Measurements from ENCODE around the gene PRH1. TPM values are rescaled to one million over a fixed set of nuclear protein-coding genes. Genes with fewer than 3 reads are reported as not detected.

Gene PRH1
- total RNA-seq, 4 donors from 2014 or later: 5.3 to 38.5 (median 11.6) TPM

- WGBS, 2 donors: 100% methylated on average over 1 of the region's 1 CpG
- Histone ChIP-seq H3K4me1 (no peaks in the 10 kb centered on the region), H3K36me3 (no peaks in the 10 kb centered on the region), H3K27ac (no peak within 1 kb of the TSS), H3K27me3 (no peaks in the 10 kb centered on the region), H3K4me3 (no peak within 1 kb of the TSS), H3K9me3 (peaks cover 0 to 12% (median 0%) of the 10 kb centered on the region in 3 donors)
- intact Hi-C loops (cut with DNase I): no loop called here
- TF ChIP-seq, protein P1, sequence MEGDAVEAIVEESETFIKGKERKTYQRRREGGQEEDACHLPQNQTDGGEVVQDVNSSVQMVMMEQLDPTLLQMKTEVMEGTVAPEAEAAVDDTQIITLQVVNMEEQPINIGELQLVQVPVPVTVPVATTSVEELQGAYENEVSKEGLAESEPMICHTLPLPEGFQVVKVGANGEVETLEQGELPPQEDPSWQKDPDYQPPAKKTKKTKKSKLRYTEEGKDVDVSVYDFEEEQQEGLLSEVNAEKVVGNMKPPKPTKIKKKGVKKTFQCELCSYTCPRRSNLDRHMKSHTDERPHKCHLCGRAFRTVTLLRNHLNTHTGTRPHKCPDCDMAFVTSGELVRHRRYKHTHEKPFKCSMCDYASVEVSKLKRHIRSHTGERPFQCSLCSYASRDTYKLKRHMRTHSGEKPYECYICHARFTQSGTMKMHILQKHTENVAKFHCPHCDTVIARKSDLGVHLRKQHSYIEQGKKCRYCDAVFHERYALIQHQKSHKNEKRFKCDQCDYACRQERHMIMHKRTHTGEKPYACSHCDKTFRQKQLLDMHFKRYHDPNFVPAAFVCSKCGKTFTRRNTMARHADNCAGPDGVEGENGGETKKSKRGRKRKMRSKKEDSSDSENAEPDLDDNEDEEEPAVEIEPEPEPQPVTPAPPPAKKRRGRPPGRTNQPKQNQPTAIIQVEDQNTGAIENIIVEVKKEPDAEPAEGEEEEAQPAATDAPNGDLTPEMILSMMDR (IDR thresholded peaks at IDR 0.05): no peak
- DNase-seq: no peak
Observed at GRCh38 chr12:10909462-10909861, 25.4 kb upstream of the PRH1 start, which contains the start of gene TAS2R13. Gene TAS2R13, minus strand, starts transcription at chr12:10909562. Its CDS starts 264 bp downstream, at chr12:10909298.

DNA sequence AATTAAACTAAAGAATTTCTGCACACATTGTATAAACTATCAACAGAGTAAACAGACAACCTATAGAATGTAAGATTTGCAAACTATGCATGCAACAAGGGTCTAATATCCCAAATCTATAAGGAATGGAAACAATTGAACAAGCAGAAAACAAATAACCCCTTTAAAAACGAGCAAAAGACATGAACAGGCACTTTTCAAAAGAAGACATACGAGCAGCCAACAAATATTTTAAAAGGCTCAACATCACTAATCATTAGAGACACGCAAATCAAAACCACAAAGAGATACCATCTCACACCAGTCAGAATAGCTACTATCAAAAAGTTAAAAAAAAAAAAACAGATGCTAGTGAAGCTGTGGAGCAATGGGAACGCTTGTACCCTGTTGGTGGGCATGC is 20.6 kb upstream of the PRH1 start:
- Histone ChIP-seq H3K9me3 (peaks cover 0 to 34% (median 0%) of the 10 kb centered on the region in 3 donors), H3K4me1 (peaks cover 0 to 5% (median 0%) of the 10 kb centered on the region in 3 donors), H3K27ac (no peak overlapping the region), H3K27me3 (no peaks in the 10 kb centered on the region), H3K36me3 (no peaks in the 10 kb centered on the region), H3K4me3 (no peak overlapping the region)
- no peak for DNase-seq
- WGBS, 2 donors: 75 to 81% methylated on average over 4 of the region's 4 CpGs
- intact Hi-C loops (cut with DNase I): no loop called here
- TF ChIP-seq, protein P1 (IDR thresholded peaks at IDR 0.05): no peak
- no peak for TF ChIP-seq POLR2A (IDR thresholded peaks at IDR 0.05)

- TF ChIP-seq, protein P1 (IDR thresholded peaks at IDR 0.05): peak in 1 of 6 experiments; percentile 47
- no peak for TF ChIP-seq POLR2A (IDR thresholded peaks at IDR 0.05)
Observed at GRCh38 chr12:10901427-10901826, 17.4 kb upstream of the PRH1 start.

DNA sequence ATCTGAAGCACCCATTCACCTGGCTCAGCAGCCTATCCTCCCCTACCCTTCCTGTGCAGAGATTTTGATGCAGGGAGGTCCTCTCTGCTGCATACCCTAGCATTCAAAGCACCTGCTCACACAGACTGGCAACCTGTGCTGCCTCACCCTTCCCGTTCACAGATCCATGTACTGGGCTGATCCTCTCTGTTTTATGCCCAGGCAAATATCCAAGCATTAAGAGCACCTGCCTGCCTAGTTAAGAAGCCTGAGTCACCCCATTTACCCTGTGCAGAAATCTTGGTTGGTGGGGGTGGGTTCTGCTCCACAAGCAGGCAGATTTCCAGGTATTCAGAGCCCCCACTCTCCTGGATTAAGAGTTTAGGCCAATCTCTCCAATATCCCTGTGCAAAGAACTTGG is 16.9 kb upstream of the PRH1 start:
- no peak overlapping the region for H3K4me3 ChIP-seq
- intact Hi-C loops (cut with DNase I): no loop called here
- TF ChIP-seq, protein P1 (IDR thresholded peaks at IDR 0.05): no peak
- TF ChIP-seq POLR2A (IDR thresholded peaks at IDR 0.05): no peak
- H3K4me1 ChIP-seq: peaks cover 0 to 5% (median 0%) of the 10 kb centered on the region in 3 donors
- peak overlapping the region in 3 of 4 donors; percentile 30 to 64 (median 61) for H3K27ac ChIP-seq
- DNase-seq: no peak
- no peaks in the 10 kb centered on the region for H3K27me3 ChIP-seq
- H3K36me3 ChIP-seq: no peaks in the 10 kb centered on the region
- WGBS, 2 donors: 69 to 86% methylated on average over 1 of the region's 1 CpG
- H3K9me3 ChIP-seq: peaks cover 0 to 34% (median 0%) of the 10 kb centered on the region in 3 donors

More at GRCh38 chr12:10901427-10901826, 17.4 kb upstream of the PRH1 start:
- Histone ChIP-seq H3K4me3 (no peak overlapping the region), H3K27ac (peak overlapping the region in 3 of 4 donors; percentile 30 to 64 (median 61)), H3K9me3 (peaks cover 0 to 34% (median 0%) of the 10 kb centered on the region in 3 donors), H3K36me3 (no peaks in the 10 kb centered on the region), H3K4me1 (peaks cover 0 to 5% (median 0%) of the 10 kb centered on the region in 3 donors), H3K27me3 (no peaks in the 10 kb centered on the region)
- intact Hi-C loops (cut with DNase I): no loop called here
- 90 to 100% methylated on average over 1 of the region's 1 CpG for WGBS, 2 donors
- DNase-seq: no peak

- Histone ChIP-seq H3K27me3 (no peaks in the 10 kb centered on the region), H3K4me3 (no peak overlapping the region), H3K9me3 (peaks cover 0 to 32% (median 0%) of the 10 kb centered on the region in 3 donors), H3K27ac (peak overlapping the region; percentile 3 to 61 (median 32)), H3K36me3 (no peaks in the 10 kb centered on the region), H3K4me1 (peaks cover 0 to 5% (median 0%) of the 10 kb centered on the region in 3 donors)
- DNase-seq: no peak
- intact Hi-C loops (cut with DNase I): no loop called here
- 80 to 88% methylated on average over 1 of the region's 1 CpG for WGBS, 2 donors
- TF ChIP-seq, protein P1 (IDR thresholded peaks at IDR 0.05): no peak
- no peak for TF ChIP-seq POLR2A (IDR thresholded peaks at IDR 0.05)
Observed at GRCh38 chr12:10900530-10900929, 16.5 kb upstream of the PRH1 start.

All from esophagus squamous epithelium (tissue), 5 donors.